H9 (cell line): ENCODE measurements around the gene CSNK1G1. TPM values are rescaled to one million over a fixed set of nuclear protein-coding genes. Genes with fewer than 3 reads are reported as not detected.

Source experiments
- DNase-seq: peaks from one replicate; pipeline ENCODE4 v3.0.0-alpha.2; 2017
- H2AFZ ChIP-seq: one replicate; pipeline ENCODE4 v1.6.1; 2013; ENCODE audit warnings: mild to moderate bottlenecking, low read length, control low read depth, moderate library complexity
- H2AK5ac ChIP-seq: 2 replicates; pipeline ENCODE4 v1.6.1; 2013; ENCODE audit warnings: low read length, control low read depth, mixed read lengths; ENCODE audit not compliant: insufficient read length
- H2BK120ac ChIP-seq: one replicate; pipeline ENCODE4 v1.6.1; 2013; ENCODE audit warnings: low read depth, mild to moderate bottlenecking, low read length, control low read depth, inconsistent platforms; ENCODE audit not compliant: poor library complexity, severe bottlenecking
- H2BK12ac ChIP-seq: 2 replicates; pipeline ENCODE4 v1.6.1; 2013; ENCODE audit warnings: low read length, control low read depth, mixed read lengths, low read depth; ENCODE audit not compliant: insufficient read length
- H2BK15ac ChIP-seq: 2 replicates; pipeline ENCODE4 v1.6.1; 2013; ENCODE audit warnings: low read depth, low read length, control low read depth
- H2BK20ac ChIP-seq: one replicate; pipeline ENCODE4 v1.6.1; 2013; ENCODE audit warnings: low read depth, mild to moderate bottlenecking, low read length, control low read depth, inconsistent platforms; ENCODE audit not compliant: poor library complexity, severe bottlenecking
- H2BK5ac ChIP-seq: 2 replicates; pipeline ENCODE4 v1.6.1; 2013; ENCODE audit warnings: low read length, control low read depth, mixed read lengths; ENCODE audit not compliant: insufficient read length
- H3K14ac ChIP-seq: 2 replicates; pipeline ENCODE4 v1.6.1; 2013; ENCODE audit warnings: low read length, control low read depth; ENCODE audit not compliant: insufficient read depth
- H3K18ac ChIP-seq: 2 replicates; pipeline ENCODE4 v1.6.1; 2013; ENCODE audit warnings: low read depth, mild to moderate bottlenecking, mixed read lengths, low read length, control low read depth; ENCODE audit not compliant: insufficient read length
- H3K23ac ChIP-seq: 2 replicates; pipeline ENCODE4 v1.6.1; 2013; ENCODE audit warnings: low read length, control low read depth, mixed read lengths, low read depth; ENCODE audit not compliant: insufficient read length
- H3K23me2 ChIP-seq: 2 replicates; pipeline ENCODE4 v1.6.1; 2013; ENCODE audit warnings: low read depth, mild to moderate bottlenecking, mixed read lengths, low read length, control low read depth; ENCODE audit not compliant: insufficient read length, poor library complexity, severe bottlenecking
- H3K27ac ChIP-seq: 2 replicates; pipeline ENCODE4 v1.5.1; 2013; ENCODE audit warnings: low read length, control low read depth, mixed read lengths, low read depth; ENCODE audit not compliant: insufficient read length
- H3K27me3 ChIP-seq: 2 replicates; pipeline ENCODE4 v1.6.1; 2013; ENCODE audit warnings: low read length, control low read depth, inconsistent platforms; ENCODE audit not compliant: insufficient read depth
- H3K4ac ChIP-seq: 2 replicates; pipeline ENCODE4 v1.6.1; 2013; ENCODE audit warnings: low read depth, mild to moderate bottlenecking, control low read depth, inconsistent platforms, low read length, moderate library complexity
- H3K4me1 ChIP-seq: 2 replicates; pipeline ENCODE4 v1.6.1; 2013; ENCODE audit warnings: low read length, control low read depth, inconsistent platforms; ENCODE audit not compliant: insufficient read depth
- H3K4me2 ChIP-seq: 2 replicates; pipeline ENCODE4 v1.6.1; 2013; ENCODE audit warnings: low read length, control low read depth, mixed read lengths; ENCODE audit not compliant: insufficient read length, insufficient read depth
- H3K56ac ChIP-seq: 2 replicates; pipeline ENCODE4 v1.6.1; 2013; ENCODE audit warnings: low read depth, mild to moderate bottlenecking, mixed read lengths, low read length, control low read depth; ENCODE audit not compliant: insufficient read length
- H3K79me1 ChIP-seq: 2 replicates; pipeline ENCODE4 v1.6.1; 2013; ENCODE audit warnings: low read depth, mild to moderate bottlenecking, moderate library complexity, low read length, control low read depth, inconsistent platforms; ENCODE audit not compliant: insufficient read depth, poor library complexity, severe bottlenecking
- H3K79me2 ChIP-seq: 2 replicates; pipeline ENCODE4 v1.6.1; 2013; ENCODE audit warnings: low read length, control low read depth, inconsistent platforms; ENCODE audit not compliant: insufficient read depth
- H3K9ac ChIP-seq: 2 replicates; pipeline ENCODE4 v1.6.1; 2013; ENCODE audit warnings: low read length, control low read depth, mixed read lengths; ENCODE audit not compliant: insufficient read length; ENCODE audit errors: extremely low read depth
- H3K9me3 ChIP-seq: one replicate; pipeline ENCODE4 v1.6.1; 2013; ENCODE audit warnings: low read depth, low read length, inconsistent platforms; ENCODE audit not compliant: control insufficient read depth
- H3T11ph ChIP-seq: one replicate; pipeline ENCODE4 v1.6.1; 2013; ENCODE audit warnings: mild to moderate bottlenecking, low read length, control low read depth, inconsistent platforms
- H4K20me1 ChIP-seq: one replicate; pipeline ENCODE4 v1.6.1; 2013; ENCODE audit not compliant: control insufficient read depth, insufficient read length, insufficient read depth
- H4K5ac ChIP-seq: 2 replicates; pipeline ENCODE4 v1.6.1; 2013; ENCODE audit warnings: low read depth, mild to moderate bottlenecking, mixed read lengths, low read length, control low read depth; ENCODE audit not compliant: insufficient read length
- H4K8ac ChIP-seq: replicated peaks from 2 replicates; pipeline ENCODE4 v1.6.1; 2013; ENCODE audit warnings: low read length, control low read depth, mixed read lengths, low read depth; ENCODE audit not compliant: insufficient read length
- H4K91ac ChIP-seq: 2 replicates; pipeline ENCODE4 v1.6.1; 2013; ENCODE audit warnings: low read depth, mild to moderate bottlenecking, moderate library complexity, mixed read lengths, low read length, control low read depth; ENCODE audit not compliant: insufficient read length
- H3K27ac Mint-ChIP-seq, 3 experiments: 2 replicates in 2 of 3; 3 replicates in 1 of 3; pipeline ENCODE4 v1.8.0; 2020 to 2021; ENCODE audit warnings: mixed read lengths in 3 of 3, mild to moderate bottlenecking in 1 of 3, moderate library complexity in 1 of 3
- H3K27me3 Mint-ChIP-seq: 2 replicates; pipeline ENCODE4 v1.8.0; 2021; ENCODE audit warnings: low read depth, mild to moderate bottlenecking, moderate library complexity, mixed read lengths
- H3K36me3 Mint-ChIP-seq, 3 experiments: 2 replicates in 2 of 3; 3 replicates in 1 of 3; pipeline ENCODE4 v1.8.0; 2020 to 2021; ENCODE audit warnings: low read depth in 3 of 3, mixed read lengths in 3 of 3; ENCODE audit not compliant: insufficient read depth in 1 of 3
- H3K4me1 Mint-ChIP-seq, 2 experiments: 2 replicates each; pipeline ENCODE4 v1.8.0; 2020; ENCODE audit warnings: mixed read lengths in 2 of 2
- H3K4me3 Mint-ChIP-seq, 2 experiments: 2 replicates in 1 of 2; 3 replicates in 1 of 2; pipeline ENCODE4 v1.8.0; 2020 to 2021; ENCODE audit warnings: mild to moderate bottlenecking in 2 of 2, mixed read lengths in 2 of 2, moderate library complexity in 1 of 2
- H3K9me3 Mint-ChIP-seq, 2 experiments: 2 replicates in 1 of 2; 3 replicates in 1 of 2; pipeline ENCODE4 v1.8.0; 2020; ENCODE audit warnings: mild to moderate bottlenecking in 2 of 2, mixed read lengths in 2 of 2, moderate library complexity in 1 of 2
- WGBS: extraction: QIAGEN DNeasy Blood & Tissue Kit; methylation state at CpG from one replicate; pipeline ENCODE4 v1.1.7; 2013; ENCODE audit warnings: missing lambda C conversion rate, low lambda C conversion rate, mixed read lengths; ENCODE audit not compliant: insufficient read length; ENCODE audit errors: extremely low coverage; 5-methylcytosine and 5-hydroxymethylcytosine counted together
- total RNA-seq: library from RNA; stranded (reverse); gene quantifications from 2 replicates; pipeline ENCODE4 v1.2.1, GENCODE V29; 2021
- TF ChIP-seq, protein P1 (sequence below): fragments of 200-600 bp; sonication (generic); conservative IDR thresholded peaks from 3 replicates; pipeline ENCODE4 v1.8.0; 2021; ENCODE audit warnings: antibody characterized with exemption, mild to moderate bottlenecking

The CSNK1G1 gene
- total RNA-seq, 1 experiment from 2014 or later, result 17.1 TPM

- Histone ChIP-seq H4K5ac (no peak overlapping the region), H3K79me2 (no peaks in the 10 kb centered on the region), H3K27ac (no peak overlapping the region), H3K56ac (no peak overlapping the region), H3K14ac (no peak overlapping the region), H2BK12ac (no peak overlapping the region), H2BK5ac (no peak overlapping the region), H4K20me1 (no peaks in the 10 kb centered on the region), H2BK20ac (no peak overlapping the region), H3K27me3 (no peaks in the 10 kb centered on the region), H3T11ph (no peak overlapping the region), H2AK5ac (no peak overlapping the region), H3K23ac (no peak overlapping the region), H2BK120ac (no peak overlapping the region), H3K79me1 (no peaks in the 10 kb centered on the region), H3K4me2 (no peak overlapping the region), H3K9ac (no peak overlapping the region), H4K91ac (no peak overlapping the region), H3K23me2 (no peaks in the 10 kb centered on the region), H3K4me1 (no peaks in the 10 kb centered on the region), H4K8ac (no peak overlapping the region), H3K4ac (no peak overlapping the region), H3K9me3 (no peaks in the 10 kb centered on the region), H2AFZ (no peak overlapping the region), H2BK15ac (no peak overlapping the region), H3K18ac (no peak overlapping the region)
- WGBS, result no CpG with 5 or more reads among the region's 14 CpGs
- TF ChIP-seq, protein P1, sequence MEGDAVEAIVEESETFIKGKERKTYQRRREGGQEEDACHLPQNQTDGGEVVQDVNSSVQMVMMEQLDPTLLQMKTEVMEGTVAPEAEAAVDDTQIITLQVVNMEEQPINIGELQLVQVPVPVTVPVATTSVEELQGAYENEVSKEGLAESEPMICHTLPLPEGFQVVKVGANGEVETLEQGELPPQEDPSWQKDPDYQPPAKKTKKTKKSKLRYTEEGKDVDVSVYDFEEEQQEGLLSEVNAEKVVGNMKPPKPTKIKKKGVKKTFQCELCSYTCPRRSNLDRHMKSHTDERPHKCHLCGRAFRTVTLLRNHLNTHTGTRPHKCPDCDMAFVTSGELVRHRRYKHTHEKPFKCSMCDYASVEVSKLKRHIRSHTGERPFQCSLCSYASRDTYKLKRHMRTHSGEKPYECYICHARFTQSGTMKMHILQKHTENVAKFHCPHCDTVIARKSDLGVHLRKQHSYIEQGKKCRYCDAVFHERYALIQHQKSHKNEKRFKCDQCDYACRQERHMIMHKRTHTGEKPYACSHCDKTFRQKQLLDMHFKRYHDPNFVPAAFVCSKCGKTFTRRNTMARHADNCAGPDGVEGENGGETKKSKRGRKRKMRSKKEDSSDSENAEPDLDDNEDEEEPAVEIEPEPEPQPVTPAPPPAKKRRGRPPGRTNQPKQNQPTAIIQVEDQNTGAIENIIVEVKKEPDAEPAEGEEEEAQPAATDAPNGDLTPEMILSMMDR, result no peak
- Mint-ChIP-seq H3K9me3 (no peaks in the 10 kb centered on the region), H3K4me1 (peaks cover 2 to 6% of the 10 kb centered on the region in 2 experiments; a peak in 3 of 4 replicates), H3K4me3 (no peak overlapping the region), H3K27ac (peak overlapping the region in 1 of 3 experiments; percentile 92; a peak in 2 of 7 replicates), H3K36me3 (peaks cover 0 to 5% (median 0%) of the 10 kb centered on the region in 3 experiments; a peak in 3 of 7 replicates), H3K27me3 (no peaks in the 10 kb centered on the region)
- no peak for DNase-seq
Measured at GRCh38 chr15:64144565-64145281, 211.2 kb downstream of the CSNK1G1 start.
